GM23338 (cell line): ENCODE measurements around the gene PEX10. TPM values are rescaled to one million over a fixed set of nuclear protein-coding genes. Genes with fewer than 3 reads are reported as not detected.

Experiments used
- ATAC-seq: fragments of 200-7000 bp; cut with Tn5 transposase; 3 replicates; pipeline ENCODE4 v1.9.1; 2020
- DNase-seq: peaks from one replicate; pipeline ENCODE4 v3.0.0-alpha.2; 2015; ENCODE audit warnings: low spot score
- H2AFZ ChIP-seq: fragments of 200-600 bp; sonication (generic); 2 replicates; pipeline ENCODE4 v1.8.0; 2016; ENCODE audit warnings: antibody characterized with exemption, mild to moderate bottlenecking, moderate library complexity
- H3F3A ChIP-seq: fragments of 200-600 bp; sonication (generic); replicated peaks from 2 replicates; pipeline ENCODE4 v1.8.0; 2017; ENCODE audit warnings: antibody characterized with exemption, mixed run types, low read depth
- H3K27ac ChIP-seq: fragments of 200-600 bp; sonication (generic); 2 replicates; pipeline ENCODE4 v1.6.1; 2016; ENCODE audit warnings: low read depth
- H3K27me3 ChIP-seq: fragments of 200-600 bp; sonication (generic); 2 replicates; pipeline ENCODE4 v1.8.0; 2016; ENCODE audit warnings: mild to moderate bottlenecking, mixed run types, moderate library complexity; ENCODE audit not compliant: insufficient read depth
- H3K36me3 ChIP-seq: fragments of 200-600 bp; sonication (generic); 2 replicates; pipeline ENCODE4 v1.8.0; 2016; ENCODE audit warnings: mild to moderate bottlenecking; ENCODE audit not compliant: insufficient read depth
- H3K4me1 ChIP-seq: fragments of 200-600 bp; sonication (generic); 2 replicates; pipeline ENCODE4 v1.8.0; 2016; ENCODE audit warnings: mild to moderate bottlenecking, moderate library complexity; ENCODE audit not compliant: insufficient read depth
- H3K4me2 ChIP-seq: fragments of 200-600 bp; sonication (generic); 2 replicates; pipeline ENCODE4 v1.7.1; 2017; ENCODE audit warnings: mixed run types
- H3K4me3 ChIP-seq: fragments of 200-600 bp; sonication (generic); 2 replicates; pipeline ENCODE4 v1.6.1; 2016; ENCODE audit warnings: mixed run types
- H3K79me2 ChIP-seq: fragments of 200-600 bp; sonication (generic); replicated peaks from 2 replicates; pipeline ENCODE4 v1.8.0; 2017; ENCODE audit warnings: mild to moderate bottlenecking; ENCODE audit not compliant: insufficient read depth
- H3K9me2 ChIP-seq: fragments of 200-600 bp; sonication (generic); 2 replicates; pipeline ENCODE4 v1.8.0; 2017; ENCODE audit not compliant: insufficient read depth
- H4K20me1 ChIP-seq: fragments of 200-600 bp; sonication (generic); replicated peaks from 2 replicates; pipeline ENCODE4 v1.8.0; 2017; ENCODE audit warnings: mild to moderate bottlenecking; ENCODE audit not compliant: insufficient read depth
- H3K27ac Mint-ChIP-seq: 2 replicates; pipeline ENCODE4 v1.8.0; 2020; ENCODE audit warnings: inconsistent platforms, mild to moderate bottlenecking, moderate library complexity, mixed read lengths
- H3K27me3 Mint-ChIP-seq: 3 replicates; pipeline ENCODE4 v1.8.0; 2022; ENCODE audit warnings: low read depth, mild to moderate bottlenecking, moderate library complexity, mixed read lengths, inconsistent platforms; ENCODE audit not compliant: insufficient read depth, poor library complexity
- H3K36me3 Mint-ChIP-seq: 3 replicates; pipeline ENCODE4 v1.8.0; 2021; ENCODE audit warnings: low read depth, mild to moderate bottlenecking, inconsistent platforms, moderate library complexity, mixed read lengths
- H3K4me1 Mint-ChIP-seq: 3 replicates; pipeline ENCODE4 v1.8.0; 2020; ENCODE audit warnings: mild to moderate bottlenecking, inconsistent platforms, mixed read lengths
- H3K4me3 Mint-ChIP-seq: 3 replicates; pipeline ENCODE4 v1.8.0; 2021; ENCODE audit warnings: moderate library complexity, mild to moderate bottlenecking, inconsistent platforms, mixed read lengths
- H3K9me3 Mint-ChIP-seq: 3 replicates; pipeline ENCODE4 v1.8.0; 2020; ENCODE audit warnings: moderate library complexity, mild to moderate bottlenecking, inconsistent platforms, mixed read lengths
- CREB1 ChIP-seq: fragments of 250-450 bp; sonication (Bioruptor Pico); IDR thresholded peaks from 2 replicates; pipeline ENCODE4 v1.5.0; 2020; ENCODE audit warnings: low read depth, mild to moderate bottlenecking, moderate library complexity
- CTCF ChIP-seq, 2 experiments: fragments of 200-600 bp in 1 of 2; sonication (generic) in 1 of 2; conservative IDR thresholded peaks; 2 replicates each; pipeline versions ENCODE4 v1.5.1 to v1.6.1; 2016 to 2017; ENCODE audit warnings: antibody characterized with exemption in 2 of 2, low read depth in 2 of 2, mild to moderate bottlenecking in 2 of 2, moderate library complexity in 1 of 2
- ETS1 ChIP-seq: IDR thresholded peaks from 2 replicates; pipeline ENCODE4 v1.6.1; 2016; ENCODE audit warnings: antibody characterized with exemption
- EZH2 ChIP-seq: fragments of 200-600 bp; sonication (generic); IDR thresholded peaks from one replicate; pipeline ENCODE4 v1.8.0; 2017; ENCODE audit warnings: antibody characterized with exemption, mild to moderate bottlenecking, low read depth; ENCODE audit not compliant: unreplicated experiment
- EZH2phosphoT487 ChIP-seq: fragments of 200-600 bp; sonication (generic); IDR thresholded peaks from one replicate; pipeline ENCODE4 v1.8.1; 2018; ENCODE audit warnings: antibody characterized with exemption; ENCODE audit not compliant: unreplicated experiment
- JUNB ChIP-seq: IDR thresholded peaks from one replicate; pipeline ENCODE4 v1.6.1; 2016; ENCODE audit warnings: antibody characterized with exemption; ENCODE audit not compliant: unreplicated experiment
- NANOG ChIP-seq: IDR thresholded peaks from 2 replicates; pipeline ENCODE4 v1.6.1; 2016; ENCODE audit warnings: antibody characterized with exemption, borderline replicate concordance
- POLR2AphosphoS5 ChIP-seq: IDR thresholded peaks from 2 replicates; pipeline ENCODE4 v1.6.1; 2016; ENCODE audit warnings: antibody characterized with exemption, low read depth
- REST ChIP-seq: IDR thresholded peaks from one replicate; pipeline ENCODE4 v1.6.1; 2018; ENCODE audit warnings: antibody characterized with exemption; ENCODE audit not compliant: unreplicated experiment
- STAT1 ChIP-seq: IDR thresholded peaks from one replicate; pipeline ENCODE4 v1.6.1; 2016; ENCODE audit warnings: antibody characterized with exemption; ENCODE audit not compliant: unreplicated experiment
- ZNF114 ChIP-seq: fragments of 250-450 bp; sonication (Bioruptor Pico); IDR thresholded peaks from 2 replicates; pipeline ENCODE4 v1.5.0; 2020; ENCODE audit warnings: mild to moderate bottlenecking, moderate library complexity
- ZNF331 ChIP-seq: fragments of 250-450 bp; sonication (Bioruptor Pico); IDR thresholded peaks from 2 replicates; pipeline ENCODE4 v1.5.0; 2020; ENCODE audit warnings: low read depth, mild to moderate bottlenecking, moderate library complexity
- ZNF462 ChIP-seq: fragments of 250-450 bp; sonication (Bioruptor Pico); IDR thresholded peaks from 2 replicates; pipeline ENCODE4 v1.5.0; 2020; ENCODE audit warnings: mild to moderate bottlenecking, moderate library complexity
- long read RNA-seq: library from polyadenylated mRNA; unstranded; transcript quantifications from one replicate; pipeline ENCODE4 v2.0.0, GENCODE V29; 2020; ENCODE audit not compliant: unreplicated experiment
- polyA plus RNA-seq: library from polyadenylated mRNA; unstranded; fragments of >200 nt; fragmentation: Nextera tagmentation; extraction: Ambion mirVana; gene quantifications from 2 replicates; pipeline ENCODE4 v1.2.1, GENCODE V29; 2016
- total RNA-seq: library from RNA; depleted of rRNA; stranded (reverse); fragments of >200 nt; shearing (Covaris generic); gene quantifications from 2 replicates; pipeline ENCODE4 v1.2.3, GENCODE V29; 2014; rRNA removed

PEX10 gene
- total RNA-seq (43.3 and 53.9 TPM in 2 replicates), polyA plus RNA-seq (15.0 and 15.9 TPM in 2 replicates)
- long read RNA-seq, transcript PEX10-202 (6 exons, 1,997 nt), result major isoform, 17 of 31 reads
- long read RNA-seq, partial matches to known transcripts, result 1 of 31 reads
- long read RNA-seq, other reads (novel, unspliced or antisense), result 13 of 31 reads

- Histone ChIP-seq H3K4me3 (peak within 1 kb of the TSS; percentile 83), H3K4me1 (peaks cover 7% of the 10 kb centered on the region; the same call in 1 of the 2 replicates), H3K27me3 (no peaks in the 10 kb centered on the region), H3K36me3 (no peaks in the 10 kb centered on the region), H3F3A (peaks cover 4% of the 10 kb centered on the region; the same call in 1 of the 2 replicates), H3K79me2 (no peaks in the 10 kb centered on the region), H2AFZ (peak within 1 kb of the TSS; percentile 72), H4K20me1 (no peaks in the 10 kb centered on the region), H3K9me2 (no peaks in the 10 kb centered on the region), H3K27ac (no peak within 1 kb of the TSS), H3K4me2 (peak within 1 kb of the TSS; percentile 92)
- DNase-seq (peak; percentile 98), ATAC-seq (peak; percentile 74)
- Mint-ChIP-seq H3K9me3 (no peaks in the 10 kb centered on the region), H3K27me3 (peaks cover 27% of the 10 kb centered on the region), H3K4me1 (peaks cover 16% of the 10 kb centered on the region), H3K36me3 (peaks cover 12% of the 10 kb centered on the region; the same call in 2 of the 3 replicates), H3K4me3 (peak within 1 kb of the TSS; percentile 87), H3K27ac (peak within 1 kb of the TSS; percentile 82)
- TF ChIP-seq ETS1 (0 out of 2 replicates have a peak, but pooled peaks have one; percentile 27), EZH2 (no peak), JUNB (no peak), STAT1 (no peak), CTCF (conservative IDR thresholded peaks at IDR 0.05; ENCODE audit: low read depth in 2 of 2) (no peak), CREB1 (CRISPR knock-in tag) (peak; percentile 99), NANOG (no peak), ZNF331 (CRISPR knock-in tag) (no peak), REST (no peak), ZNF114 (CRISPR knock-in tag) (no peak), ZNF462 (CRISPR knock-in tag) (no peak), POLR2AphosphoS5 (peak; percentile 53; the same call in 1 of the 2 replicates), EZH2phosphoT487 (no peak)
Measured at GRCh38 chr1:2412395-2412772, at the start of gene PEX10. PEX10 (minus strand) TSS chr1:2412564; CDS start chr1:2412502, 62 bp downstream.
